ENCODE measurements around the gene RFNG. TPM values are rescaled to one million over a fixed set of nuclear protein-coding genes. Genes with fewer than 3 reads are reported as not detected.

Gene RFNG
- total RNA-seq, 1 experiment from 2014 or later, result 52.0 TPM

- Histone ChIP-seq H4K20me1 (ENCODE audit: insufficient read depth) (no peaks in the 10 kb centered on the region), H3K9ac (ENCODE audit: low read length) (no peak overlapping the region), H2AFZ (ENCODE audit: low read depth, low read length, poor library complexity, severe bottlenecking) (no peak overlapping the region), H3K27ac (ENCODE audit: low read depth, low read length) (no peak overlapping the region; the same call in 1 of the 2 replicates), H3K4me3 (replicated peaks in 1 of 2; ENCODE audit: low read depth in 1 of 2, low read length in 2 of 2) (no peak overlapping the region), H3K9me3 (ENCODE audit: control insufficient read depth in 1 of 2, insufficient read depth in 1 of 2, low read depth in 1 of 2, low read length in 2 of 2) (no peaks in the 10 kb centered on the region), H3K36me3 (ENCODE audit: control insufficient read depth in 1 of 2, insufficient read depth in 2 of 2, low read length in 2 of 2) (no peaks in the 10 kb centered on the region), H3K4me1 (ENCODE audit: control insufficient read depth in 1 of 2, insufficient read depth in 2 of 2, low read length in 2 of 2) (no peaks in the 10 kb centered on the region), H3K4me2 (ENCODE audit: low read length) (no peak overlapping the region), H3K9me2 (ENCODE audit: insufficient read depth) (no peaks in the 10 kb centered on the region), H3K79me2 (ENCODE audit: insufficient read depth, low read length) (no peaks in the 10 kb centered on the region), H3K27me3 (ENCODE audit: insufficient read depth, low read length) (no peaks in the 10 kb centered on the region)
- ATAC-seq (no peak), DNase-seq (ENCODE audit: low read depth, low spot score) (no peak)
- TF ChIP-seq FOSL1 (IDR thresholded peaks at IDR 0.05; ENCODE audit: low read depth) (no peak), CTCF (IDR thresholded peaks at IDR 0.05 in 2 of 3, conservative IDR thresholded peaks at IDR 0.05 in 1 of 3; ENCODE audit: borderline replicate concordance in 1 of 3, insufficient read depth in 1 of 3, low read depth in 2 of 3, low read length in 2 of 3) (no peak), SIN3A (IDR thresholded peaks at IDR 0.05; ENCODE audit: low read depth) (no peak), SRF (IDR thresholded peaks at IDR 0.05; ENCODE audit: low read depth) (no peak), CBX3 (IDR thresholded peaks at IDR 0.05; ENCODE audit: low read depth) (no peak), ELF1 (IDR thresholded peaks at IDR 0.05; ENCODE audit: borderline replicate concordance, low read depth) (no peak), MAX (IDR thresholded peaks at IDR 0.05) (no peak)
- TF ChIP-seq, protein P1, sequence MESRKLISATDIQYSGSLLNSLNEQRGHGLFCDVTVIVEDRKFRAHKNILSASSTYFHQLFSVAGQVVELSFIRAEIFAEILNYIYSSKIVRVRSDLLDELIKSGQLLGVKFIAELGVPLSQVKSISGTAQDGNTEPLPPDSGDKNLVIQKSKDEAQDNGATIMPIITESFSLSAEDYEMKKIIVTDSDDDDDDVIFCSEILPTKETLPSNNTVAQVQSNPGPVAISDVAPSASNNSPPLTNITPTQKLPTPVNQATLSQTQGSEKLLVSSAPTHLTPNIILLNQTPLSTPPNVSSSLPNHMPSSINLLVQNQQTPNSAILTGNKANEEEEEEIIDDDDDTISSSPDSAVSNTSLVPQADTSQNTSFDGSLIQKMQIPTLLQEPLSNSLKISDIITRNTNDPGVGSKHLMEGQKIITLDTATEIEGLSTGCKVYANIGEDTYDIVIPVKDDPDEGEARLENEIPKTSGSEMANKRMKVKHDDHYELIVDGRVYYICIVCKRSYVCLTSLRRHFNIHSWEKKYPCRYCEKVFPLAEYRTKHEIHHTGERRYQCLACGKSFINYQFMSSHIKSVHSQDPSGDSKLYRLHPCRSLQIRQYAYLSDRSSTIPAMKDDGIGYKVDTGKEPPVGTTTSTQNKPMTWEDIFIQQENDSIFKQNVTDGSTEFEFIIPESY (IDR thresholded peaks at IDR 0.05; ENCODE audit: extremely low read depth, insufficient replicate concordance, low read length), result no peak
- ChIA-PET RAD21 (ENCODE audit: low non-redundant PET in 1 of 2, low total read pairs in 2 of 2, uncharacterized antibody in 2 of 2, unreplicated experiment in 2 of 2) (no interaction called here), POLR2A (no interaction called here), CTCF (no interaction called here)
- BruUV-seq (replicated peaks), result no TSS peak
- intact Hi-C loops (cut with micrococcal nuclease), result no loop called here
These were observed 39.4 kb downstream of the RFNG start for GRCh38 chr17:82012261-82012639.
